AG10803 (cell line): ENCODE results near the gene HIF1AN.

Experiments
- DNase-seq: peaks from one replicate; pipeline ENCODE4 v3.0.0; 2010; ENCODE audit warnings: low read depth
- H3K4me3 ChIP-seq: 2 replicates; pipeline ENCODE4 v1.5.1; 2011; ENCODE audit warnings: mild to moderate bottlenecking, low read length, control low read depth
- CTCF ChIP-seq: conservative IDR thresholded peaks from 2 replicates; pipeline ENCODE4 v1.5.1; 2011; ENCODE audit warnings: mild to moderate bottlenecking, low read length, control low read depth, inconsistent platforms

The HIF1AN gene

GRCh38 chr10:100509241-100509840, 26.4 kb upstream of the HIF1AN start:
- no peak for TF ChIP-seq CTCF
- DNase-seq = no peak
- no peak overlapping the region for H3K4me3 ChIP-seq

GRCh38 chr10:100510533-100511308, 25.0 kb upstream of the HIF1AN start:
- H3K4me3 ChIP-seq = no peak overlapping the region
- no peak for TF ChIP-seq CTCF
- DNase-seq = no peak

- no peak for TF ChIP-seq CTCF
- no peak for DNase-seq
- H3K4me3 ChIP-seq = no peak overlapping the region
Observed at GRCh38 chr10:100515612-100516011, 20.1 kb upstream of the HIF1AN start.

GRCh38 chr10:100516847-100517246, 18.9 kb upstream of the HIF1AN start:
- no peak for DNase-seq
- peak; percentile 22 for TF ChIP-seq CTCF

GRCh38 chr10:100518761-100519241, 16.9 kb upstream of the HIF1AN start:
- DNase-seq = peak; percentile 57
- peak; percentile 74 for TF ChIP-seq CTCF
- no peak overlapping the region; the same call in 1 of the 2 replicates for H3K4me3 ChIP-seq

More at GRCh38 chr10:100516847-100517246, 18.9 kb upstream of the HIF1AN start:
- no peak overlapping the region for H3K4me3 ChIP-seq

- H3K4me3 ChIP-seq = peak within 1 kb of the TSS; percentile 37
- no peak for TF ChIP-seq CTCF
- no peak for DNase-seq
Observed at GRCh38 chr10:100519311-100520051, 16.3 kb upstream of the HIF1AN start, which contains the start of gene SEC31B. SEC31B (minus strand) TSS chr10:100519861; CDS start chr10:100516952, 2,909 bp downstream.
